Activated T-helper 1 cell treated with Interleukin-2 at 50 U/mL for 16 hours (primary cell): Measurements from ENCODE around the gene TRUB2.

ENCODE experiments used
- DNase-seq: peaks from one replicate; pipeline ENCODE4 v3.0.0-alpha.2; 2020; ENCODE audit warnings: low read depth

The TRUB2 gene, protein sequence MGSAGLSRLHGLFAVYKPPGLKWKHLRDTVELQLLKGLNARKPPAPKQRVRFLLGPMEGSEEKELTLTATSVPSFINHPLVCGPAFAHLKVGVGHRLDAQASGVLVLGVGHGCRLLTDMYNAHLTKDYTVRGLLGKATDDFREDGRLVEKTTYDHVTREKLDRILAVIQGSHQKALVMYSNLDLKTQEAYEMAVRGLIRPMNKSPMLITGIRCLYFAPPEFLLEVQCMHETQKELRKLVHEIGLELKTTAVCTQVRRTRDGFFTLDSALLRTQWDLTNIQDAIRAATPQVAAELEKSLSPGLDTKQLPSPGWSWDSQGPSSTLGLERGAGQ

DNA sequence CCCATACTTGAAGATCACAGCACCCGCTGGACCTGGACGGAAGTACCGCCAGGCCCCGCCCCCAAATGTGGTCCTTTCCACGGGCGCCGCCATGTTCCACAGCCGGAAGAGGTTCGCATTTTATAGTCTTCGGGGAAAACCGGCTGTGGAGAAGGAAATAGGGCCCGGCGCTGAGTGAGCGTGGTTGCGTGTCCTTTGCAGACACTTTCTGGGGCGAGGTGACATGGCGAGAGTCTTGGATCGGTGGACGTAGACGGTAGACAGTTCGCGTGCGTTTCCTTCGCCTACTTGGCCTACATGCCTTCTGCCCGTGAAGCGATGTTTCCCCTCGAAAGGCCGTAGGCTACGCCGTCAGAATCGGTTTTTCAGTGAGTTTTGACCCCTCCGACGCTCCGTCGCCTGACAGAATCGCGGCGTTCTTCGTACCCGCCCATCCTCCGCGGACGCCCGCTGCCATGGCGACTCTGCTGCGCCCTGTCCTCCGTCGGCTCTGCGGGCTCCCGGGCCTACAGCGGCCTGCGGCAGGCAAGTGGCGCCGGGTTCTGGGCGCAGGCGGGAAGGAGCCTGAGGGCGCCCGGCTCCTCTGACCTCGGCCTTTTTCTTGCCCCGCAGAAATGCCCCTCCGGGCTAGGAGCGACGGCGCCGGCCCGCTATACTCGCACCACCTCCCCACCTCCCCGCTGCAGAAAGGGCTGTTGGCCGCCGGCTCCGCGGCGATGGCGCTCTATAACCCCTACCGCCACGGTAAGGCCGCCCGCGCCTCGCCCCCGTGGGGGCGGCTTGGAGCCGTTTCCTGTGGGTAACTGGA is at the start of gene TRUB2, which contains the start of gene COQ4:
TSS of gene TRUB2 (minus strand) at position 44 of the 808 bp plus-strand sequence. CDS start at position 5, 39 bp downstream.
TSS of gene COQ4 (plus strand) at position 436 of the 808 bp plus-strand sequence. CDS start at position 456, 20 bp downstream.
- DNase-seq: peak; percentile 87

DNA sequence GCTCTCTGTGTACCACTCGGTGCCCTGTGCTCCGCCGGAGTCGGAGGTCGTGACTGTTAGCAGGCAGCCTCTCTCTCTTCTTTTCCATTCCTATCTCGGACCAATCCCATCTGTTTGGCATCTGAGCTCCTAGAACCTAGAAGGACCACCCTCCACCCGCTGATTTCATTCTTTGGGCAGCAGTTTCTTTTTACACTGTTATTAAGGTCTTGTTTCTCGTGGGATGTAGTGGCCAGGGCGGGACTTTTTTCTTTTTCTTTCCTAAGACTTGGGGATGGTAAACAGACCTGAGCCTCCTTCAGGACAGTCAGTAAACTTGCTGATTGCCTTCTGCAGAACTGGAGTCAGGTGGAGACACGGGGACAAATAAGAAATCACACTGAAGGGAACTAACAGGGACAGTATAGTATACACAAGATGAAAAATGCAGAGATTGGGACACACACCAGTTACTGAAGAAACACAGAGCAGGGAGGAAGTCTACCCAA is 49.4 kb upstream of the TRUB2 start:
- DNase-seq: no peak

DNA sequence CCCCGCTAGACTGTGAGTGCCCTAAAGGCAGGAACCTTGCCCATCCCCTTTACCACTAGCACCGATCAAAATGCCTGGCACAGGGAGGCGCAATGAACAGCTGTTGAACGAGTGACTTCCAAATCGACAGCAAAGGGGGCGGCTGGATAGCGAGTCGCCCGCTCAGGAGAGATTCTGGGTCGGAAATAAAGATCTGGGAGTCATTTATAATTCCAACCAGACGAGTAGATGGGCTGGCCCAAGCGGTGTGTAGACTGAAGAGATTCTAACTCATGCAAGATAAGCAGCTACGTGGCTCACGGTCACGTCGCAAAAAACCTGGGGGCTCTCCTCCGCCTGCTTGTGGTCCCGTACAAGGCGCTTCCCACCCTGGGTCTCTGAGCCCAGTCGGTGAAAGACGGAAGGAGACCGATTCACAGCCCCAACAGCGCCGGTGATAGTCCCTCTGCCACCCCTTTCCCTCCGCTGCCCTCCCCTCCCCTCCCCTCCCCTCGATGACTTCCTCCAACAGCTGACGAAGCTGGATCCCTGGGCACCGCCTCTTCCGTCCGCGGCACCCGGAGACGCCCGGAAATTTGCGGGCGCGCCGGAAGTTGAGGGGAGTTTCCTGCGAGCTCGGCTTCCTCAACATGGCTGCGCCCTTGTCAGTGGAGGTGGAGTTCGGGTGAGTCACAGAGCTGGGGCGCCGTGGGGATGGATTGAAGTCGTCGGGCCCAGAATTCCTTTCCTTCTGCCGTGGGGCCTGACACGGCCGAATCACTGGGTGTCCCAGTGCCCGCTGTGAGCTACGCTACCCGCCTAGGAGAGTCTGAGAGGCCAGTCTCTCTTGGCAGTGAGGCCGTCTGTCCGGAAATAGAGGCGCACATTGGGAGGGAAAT is 48.7 kb upstream of the TRUB2 start, which contains the start of gene URM1:
TSS of gene URM1 (plus strand) at position 623 of the 878 bp plus-strand sequence. CDS start at position 630, 7 bp downstream.
- DNase-seq: peak; percentile 97

DNA sequence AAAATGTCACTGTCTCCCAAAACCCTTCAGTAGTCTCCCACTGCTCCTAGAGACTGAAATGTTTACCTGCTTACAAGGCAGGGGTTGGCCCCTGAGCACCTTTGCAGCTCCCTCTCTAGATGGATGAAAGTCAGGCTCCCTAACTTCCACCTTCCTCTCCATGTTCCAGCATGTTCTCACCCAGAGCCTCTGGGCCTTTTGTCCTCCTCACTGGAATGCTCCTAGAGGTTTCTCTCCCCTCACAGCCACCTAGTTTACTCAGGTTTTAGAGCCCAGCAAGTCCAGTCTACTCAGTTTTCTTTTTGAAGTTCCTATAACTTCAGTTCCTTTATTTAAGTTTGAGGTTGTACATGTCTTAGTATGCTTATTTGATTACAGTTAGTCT is 48.1 kb upstream of the TRUB2 start:
- DNase-seq: no peak

DNA sequence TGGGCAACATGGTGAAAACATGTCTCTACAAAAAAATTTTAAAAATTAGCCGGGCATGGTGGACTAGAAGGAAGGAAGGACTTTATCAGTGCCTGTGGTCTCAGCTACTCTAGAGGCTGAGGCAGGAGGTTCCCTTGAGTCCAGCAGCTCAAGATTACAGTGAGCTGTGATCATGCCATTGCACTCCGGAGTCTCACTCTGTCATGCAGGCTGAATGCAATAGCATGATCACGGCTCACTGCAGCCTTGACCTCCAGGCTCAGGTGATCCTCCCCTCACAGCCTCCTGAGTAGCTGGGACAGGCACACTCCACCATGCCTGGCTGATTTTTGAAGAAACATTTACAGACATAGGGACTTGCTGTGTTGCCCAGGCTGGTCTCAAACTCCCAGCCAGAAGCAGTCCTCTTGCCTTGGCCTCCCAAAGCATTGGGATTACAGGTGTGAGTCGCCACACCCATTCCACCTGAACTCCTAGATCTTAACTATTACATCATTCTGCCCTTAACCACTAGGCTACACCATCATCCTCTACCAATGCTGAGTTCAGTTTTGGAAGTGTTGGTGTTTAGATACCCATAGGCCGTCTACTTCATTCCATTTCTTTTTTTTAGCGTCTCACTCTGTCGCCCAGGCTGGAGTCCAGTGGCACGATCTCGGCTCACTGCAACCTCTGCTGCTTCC is 46.9 kb upstream of the TRUB2 start:
- no peak for DNase-seq

DNA sequence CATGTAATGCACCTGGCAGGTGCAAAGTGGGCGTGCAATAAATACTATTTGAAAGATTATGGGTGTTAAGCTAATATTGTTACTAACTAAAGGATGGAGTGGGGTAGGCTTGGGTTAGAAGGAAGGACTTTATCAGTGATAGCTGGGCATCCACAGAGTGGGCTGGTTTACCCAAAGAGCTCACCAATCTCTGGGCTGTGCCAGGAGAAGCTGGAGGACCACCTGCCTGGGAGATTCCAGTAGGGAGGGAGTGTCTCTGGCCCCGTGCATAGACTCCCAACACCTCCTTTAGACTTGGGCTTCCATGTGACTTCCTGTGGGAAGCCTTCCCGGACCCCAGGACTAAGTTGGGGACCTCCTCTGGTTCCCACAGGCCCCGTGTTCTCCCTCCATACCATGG is 43.3 kb upstream of the TRUB2 start:
- DNase-seq: no peak

DNA sequence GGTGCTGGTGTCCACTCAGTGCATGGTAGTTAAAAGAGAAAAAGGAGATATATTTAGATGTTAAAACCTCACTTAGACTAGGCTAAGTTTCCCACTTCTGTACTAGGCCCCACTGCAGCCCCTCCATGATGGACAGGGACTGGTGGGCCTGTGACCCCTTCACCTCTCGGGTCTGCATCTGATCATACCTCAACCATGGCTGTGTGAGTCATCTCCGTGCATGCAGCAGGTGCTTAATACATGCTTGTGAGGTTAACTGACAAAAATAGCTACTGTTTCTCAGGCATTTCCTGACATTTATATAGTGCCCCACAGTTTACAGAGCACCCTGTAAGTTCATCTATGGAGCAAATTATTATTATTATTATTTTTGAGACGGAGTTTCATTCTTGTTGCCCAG is 40.5 kb upstream of the TRUB2 start:
- DNase-seq: no peak

DNA sequence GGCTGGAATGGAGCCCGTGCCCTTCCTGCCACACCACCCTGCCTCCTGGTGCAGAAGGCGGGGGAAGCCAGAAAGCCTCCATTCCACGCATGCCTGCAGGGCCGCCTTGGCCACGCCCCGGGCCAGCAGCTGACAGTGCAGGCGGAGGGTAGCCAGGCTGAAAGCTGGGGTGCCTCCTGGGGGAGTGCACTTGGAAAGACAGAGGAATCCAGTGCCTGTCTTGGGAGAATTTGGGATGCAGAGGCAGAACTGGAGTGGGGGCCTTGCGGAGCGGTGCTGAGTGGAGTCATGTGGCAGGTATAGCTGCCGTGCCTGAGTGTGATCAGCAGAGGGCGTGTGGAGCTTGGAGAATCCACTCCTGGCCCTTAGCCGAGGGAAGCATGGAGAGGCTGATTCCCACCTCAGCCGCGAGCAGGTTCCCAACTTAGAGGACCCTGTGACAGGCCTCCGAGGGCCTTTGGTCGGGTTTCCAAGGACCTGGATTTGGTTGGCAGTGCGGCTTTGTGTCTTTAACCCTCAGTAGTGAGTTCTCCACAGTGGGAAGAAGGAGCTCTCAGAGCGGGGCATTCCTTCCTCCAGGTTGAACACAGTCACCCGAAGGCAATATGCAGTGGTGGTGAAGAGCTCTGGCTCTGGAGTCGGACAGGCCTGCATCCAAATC is 39.9 kb upstream of the TRUB2 start:
- DNase-seq: peak; percentile 41

DNA sequence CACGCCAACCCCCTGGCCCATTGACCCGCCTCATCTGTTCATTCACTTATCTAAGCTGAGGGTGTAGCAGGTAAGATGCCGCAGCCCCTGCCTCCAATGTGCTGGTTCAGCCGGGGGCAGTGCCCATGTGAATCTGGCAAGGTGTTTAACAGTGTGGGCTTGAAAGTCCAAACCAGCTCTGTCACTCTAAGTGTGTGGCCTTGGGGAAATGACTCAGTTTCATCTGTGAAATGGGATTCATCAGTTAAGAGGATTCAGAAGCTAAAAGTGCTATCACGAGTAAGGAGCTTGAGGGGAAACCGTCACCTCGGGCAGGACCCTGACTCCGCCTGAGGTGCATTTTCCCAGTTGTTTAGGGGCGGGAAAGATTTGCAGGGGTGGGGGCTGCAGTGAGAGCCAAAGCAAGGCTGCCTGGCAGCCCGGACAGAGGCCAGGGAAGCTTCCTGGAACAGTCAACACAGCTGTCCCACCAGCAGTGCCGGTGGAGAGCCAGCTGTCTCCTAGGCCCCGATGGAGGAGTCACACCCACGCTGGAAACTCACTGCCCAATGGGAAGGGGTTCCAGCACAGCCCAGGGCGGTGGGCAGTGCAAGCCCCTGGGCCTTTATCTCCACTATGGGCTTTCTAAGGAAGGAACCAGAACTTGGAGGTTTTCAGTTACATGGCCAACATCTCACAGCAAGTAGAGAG is 39.2 kb upstream of the TRUB2 start:
- no peak for DNase-seq

DNA sequence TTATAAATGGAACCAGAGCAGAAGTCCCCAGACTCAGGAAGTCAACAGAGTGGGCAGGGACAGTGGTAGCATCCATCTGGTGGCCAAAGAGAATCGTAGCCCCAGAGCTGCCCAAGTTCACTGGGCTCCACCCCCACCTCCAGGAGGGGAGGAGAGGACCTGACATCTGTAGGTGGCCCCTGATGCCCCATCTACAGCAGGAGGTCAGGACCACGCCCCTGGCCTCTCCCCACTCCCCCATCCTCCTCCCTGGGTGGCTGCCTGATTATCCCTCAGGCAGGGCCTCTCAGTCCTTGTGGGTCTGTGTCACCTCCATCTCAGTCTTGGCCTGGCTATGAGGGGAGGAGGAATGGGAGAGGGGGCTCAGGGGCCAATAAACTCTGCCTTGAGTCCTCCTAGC is 38.6 kb upstream of the TRUB2 start:
- DNase-seq: no peak

DNA sequence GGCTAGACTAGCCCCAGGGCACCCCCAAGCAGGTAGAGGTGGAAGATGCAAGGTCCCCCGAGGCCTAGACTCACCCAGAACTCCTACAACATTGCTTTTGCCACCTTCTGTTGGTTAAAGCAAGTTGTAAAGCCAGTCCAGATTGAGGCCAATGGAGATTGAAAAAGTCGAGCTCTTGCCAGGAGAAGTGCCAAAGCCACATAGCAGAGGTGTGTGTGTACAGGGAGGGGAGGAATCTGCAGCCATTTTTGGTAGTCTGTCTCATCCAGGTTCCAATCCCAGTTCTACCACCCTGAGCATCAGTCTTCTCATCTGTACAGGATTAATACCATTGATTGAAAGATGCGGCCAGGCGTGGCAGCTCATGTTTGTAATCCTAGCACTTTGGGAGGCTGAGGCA is 36.6 kb upstream of the TRUB2 start:
- no peak for DNase-seq

DNA sequence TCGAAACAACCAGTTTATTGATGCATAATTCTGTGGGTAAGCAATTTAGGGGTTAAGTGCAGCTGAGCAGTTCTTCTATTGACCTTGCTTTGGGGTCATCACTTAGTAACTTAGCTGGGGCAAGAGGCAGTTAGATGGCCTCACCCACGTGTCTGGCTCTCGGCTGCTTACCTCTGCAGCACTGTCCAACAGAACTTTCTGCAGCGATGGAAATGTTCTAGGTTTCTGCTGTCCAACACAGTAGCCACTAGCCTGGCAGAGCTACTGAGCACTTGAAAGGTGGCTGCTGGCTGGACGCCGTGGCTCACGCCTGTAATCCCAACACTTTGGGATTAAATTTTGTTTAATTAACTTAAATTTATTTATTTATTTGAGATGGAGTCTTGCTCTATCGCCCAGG is 35.8 kb upstream of the TRUB2 start:
- DNase-seq: no peak

DNA sequence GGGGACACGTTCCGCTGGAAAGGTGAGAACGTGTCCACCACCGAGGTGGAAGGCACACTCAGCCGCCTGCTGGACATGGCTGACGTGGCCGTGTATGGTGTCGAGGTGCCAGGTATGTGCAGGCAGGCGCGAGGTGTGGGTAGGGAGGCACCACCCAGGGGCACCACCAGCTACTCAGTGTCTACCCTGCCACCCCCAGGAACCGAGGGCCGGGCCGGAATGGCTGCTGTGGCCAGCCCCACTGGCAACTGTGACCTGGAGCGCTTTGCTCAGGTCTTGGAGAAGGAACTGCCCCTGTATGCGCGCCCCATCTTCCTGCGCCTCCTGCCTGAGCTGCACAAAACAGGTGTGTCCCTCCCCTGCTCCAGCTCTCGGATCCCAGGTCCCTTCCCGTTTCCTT is 33.2 kb upstream of the TRUB2 start:
- no peak for DNase-seq

DNA sequence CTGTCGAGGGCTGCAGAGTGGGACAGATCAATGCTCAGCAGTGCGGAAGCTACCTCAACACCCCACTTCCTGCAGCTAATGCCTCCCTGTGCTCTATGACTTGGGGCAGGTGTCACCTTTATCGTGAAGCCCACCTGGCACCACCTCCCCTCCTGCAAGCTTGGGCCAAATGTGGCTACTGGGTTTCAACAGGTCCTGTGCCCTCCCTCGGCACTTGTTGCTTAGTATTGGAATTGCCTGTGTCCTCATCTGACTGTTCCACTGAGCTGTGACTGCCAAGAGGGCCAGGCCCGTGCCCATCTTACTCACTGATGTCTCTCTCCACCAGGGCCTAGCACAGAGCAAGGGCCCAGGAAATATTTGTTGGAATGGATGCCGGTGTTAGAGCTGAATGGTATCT is 27.5 kb upstream of the TRUB2 start:
- no peak for DNase-seq

DNA sequence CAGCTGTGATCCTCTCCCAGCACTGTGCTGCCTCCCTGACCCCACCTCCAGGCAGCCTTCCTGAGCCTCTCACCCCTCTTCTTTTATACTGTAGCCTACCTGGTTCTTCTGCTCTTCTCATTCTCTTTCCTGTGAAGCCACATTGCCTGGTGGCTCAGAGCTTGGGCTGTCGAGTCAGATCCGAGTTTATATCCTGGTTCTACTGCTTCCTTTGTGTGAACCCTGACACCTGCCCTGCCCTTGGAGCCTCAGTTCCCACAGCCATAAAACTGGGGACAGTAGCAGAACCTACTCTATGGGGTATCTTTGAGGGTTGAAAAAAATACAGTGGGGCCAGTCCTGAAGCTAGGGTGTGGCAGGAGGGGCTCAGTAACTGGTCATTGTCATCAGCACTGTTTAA is 26.9 kb upstream of the TRUB2 start:
- DNase-seq: no peak

DNA sequence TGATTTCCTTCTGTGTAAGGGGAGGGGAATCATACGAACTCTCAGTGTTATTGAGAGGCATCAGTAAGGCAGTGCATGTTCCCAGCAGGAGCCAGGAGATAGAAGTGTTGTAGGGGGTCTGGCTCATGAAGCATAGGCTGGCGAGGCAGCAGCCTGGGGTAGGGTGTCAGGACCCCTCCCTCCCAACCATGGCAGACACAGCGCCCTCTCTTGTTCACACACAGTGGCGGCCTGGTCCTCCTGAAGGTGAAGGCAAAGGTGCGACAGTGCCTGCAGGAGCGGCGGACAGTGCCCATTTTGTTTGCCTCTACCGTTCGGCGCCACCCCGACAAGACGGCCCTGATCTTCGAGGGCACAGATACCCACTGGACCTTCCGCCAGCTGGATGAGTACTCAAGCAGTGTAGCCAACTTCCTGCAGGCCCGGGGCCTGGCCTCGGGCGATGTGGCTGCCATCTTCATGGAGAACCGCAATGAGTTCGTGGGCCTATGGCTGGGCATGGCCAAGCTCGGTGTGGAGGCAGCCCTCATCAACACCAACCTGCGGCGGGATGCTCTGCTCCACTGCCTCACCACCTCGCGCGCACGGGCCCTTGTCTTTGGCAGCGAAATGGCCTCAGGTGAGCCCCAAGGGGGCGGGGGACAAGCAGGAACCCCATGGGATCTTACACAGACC is 22.8 kb upstream of the TRUB2 start:
- no peak for DNase-seq

DNA sequence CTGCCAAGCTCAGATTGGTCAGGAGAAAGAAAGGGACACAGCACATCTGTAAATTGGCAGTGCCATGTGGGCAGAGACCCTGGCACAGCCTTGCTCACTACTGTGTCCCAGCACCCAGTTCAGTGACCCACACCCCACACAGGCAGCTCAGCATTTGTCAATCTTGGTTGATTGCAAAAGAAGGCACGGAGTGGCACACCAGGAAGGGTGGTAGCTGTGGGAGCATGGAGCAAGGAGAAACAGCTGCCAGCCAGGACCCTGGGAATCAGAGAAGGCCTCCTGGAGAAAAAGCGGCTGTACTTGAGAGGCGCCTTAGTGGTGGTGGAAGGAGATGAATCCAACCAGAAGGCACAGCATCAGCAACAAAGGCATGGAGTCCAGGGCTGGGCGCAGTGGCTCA is 21.6 kb upstream of the TRUB2 start:
- no peak for DNase-seq

DNA sequence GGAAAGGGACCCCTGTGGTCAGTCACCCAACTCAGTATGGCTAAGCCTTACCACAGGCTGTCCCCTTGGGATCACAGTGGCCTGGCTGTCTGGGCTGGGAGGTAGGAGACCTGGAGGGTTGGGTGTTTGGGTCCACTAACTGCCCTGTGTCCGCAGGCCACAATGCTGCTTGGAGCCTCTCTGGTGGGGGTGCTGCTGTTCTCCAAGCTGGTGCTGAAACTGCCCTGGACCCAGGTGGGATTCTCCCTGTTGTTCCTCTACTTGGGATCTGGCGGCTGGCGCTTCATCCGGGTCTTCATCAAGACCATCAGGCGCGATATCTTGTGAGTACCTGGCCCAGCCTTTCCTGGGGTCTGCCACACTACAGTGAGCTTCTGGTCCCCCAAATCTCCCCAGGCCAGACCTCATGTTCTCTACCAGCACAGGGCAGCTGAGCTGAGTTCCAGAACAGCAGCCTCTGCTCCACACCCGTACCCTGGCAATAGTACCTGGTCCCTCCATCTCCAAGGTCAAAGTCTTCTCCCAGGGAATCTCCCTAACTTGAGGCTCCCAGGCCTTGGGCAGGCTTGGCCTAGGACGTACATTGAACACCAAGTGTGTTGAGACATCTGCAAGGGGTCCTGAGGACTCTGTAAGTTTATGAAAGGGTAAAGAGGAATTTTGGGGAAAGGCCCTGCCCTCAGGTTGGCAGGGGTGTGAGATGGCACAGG is 20.9 kb upstream of the TRUB2 start:
- no peak for DNase-seq

DNA sequence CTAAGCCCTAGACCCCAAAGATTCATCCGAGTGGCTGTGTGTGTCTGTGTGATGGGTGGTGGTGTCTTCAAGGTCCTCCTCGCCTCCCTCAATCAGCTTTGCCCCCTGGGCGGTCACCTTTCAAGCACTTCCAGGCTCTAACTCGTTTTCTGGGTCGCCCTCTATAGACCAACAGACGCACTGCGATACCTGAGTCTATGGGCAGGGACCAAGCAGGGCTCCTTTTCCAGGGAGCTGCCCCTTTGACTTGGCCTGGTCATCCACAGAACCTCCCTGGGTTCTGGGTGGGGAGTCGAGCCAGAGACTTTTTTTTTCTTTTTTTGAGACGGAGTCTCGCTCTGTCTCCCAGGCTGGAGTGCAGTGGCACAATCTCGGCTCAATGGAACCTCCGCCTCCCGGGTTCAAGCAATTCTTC is 19.2 kb upstream of the TRUB2 start:
- peak; percentile 43 for DNase-seq
